CD4-positive, alpha-beta T cell treated with Interleukin-2 at 100 ng/mL for 4 hours (primary cell): ENCODE results near the gene KMT2E.
"Not testable (repeated sequence)": the region's sequence is repeated elsewhere in the genome, so short reads cannot be mapped to it uniquely, and the experiment has no call there.

Experiments used
- DNase-seq: peaks from one replicate; pipeline ENCODE4 v3.0.0-alpha.2; 2020; ENCODE audit warnings: low spot score

Gene KMT2E

GRCh38 chr7:105027176-105027853 lies 13.3 kb downstream of the KMT2E start:
- no peak for DNase-seq

DNA sequence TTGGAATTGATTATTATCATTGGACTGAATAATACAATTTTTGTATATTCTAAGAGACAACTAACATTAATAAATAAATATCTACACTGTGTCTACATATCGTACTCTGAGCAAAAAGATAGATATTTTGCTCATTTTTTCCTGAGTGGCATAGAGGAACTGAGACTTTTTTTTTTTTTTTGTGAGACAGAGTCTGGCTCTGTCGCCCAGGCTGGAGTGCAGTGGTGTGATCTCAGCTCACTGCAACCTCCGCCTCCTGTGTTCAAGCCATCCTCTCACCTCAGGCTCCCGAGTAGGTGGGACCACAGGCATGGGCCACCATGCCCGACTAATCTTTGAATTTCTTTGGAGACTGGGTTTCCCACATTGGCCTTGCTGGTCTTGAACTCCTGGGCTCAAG lies 14.0 kb downstream of the KMT2E start:
- DNase-seq, result no peak

DNA sequence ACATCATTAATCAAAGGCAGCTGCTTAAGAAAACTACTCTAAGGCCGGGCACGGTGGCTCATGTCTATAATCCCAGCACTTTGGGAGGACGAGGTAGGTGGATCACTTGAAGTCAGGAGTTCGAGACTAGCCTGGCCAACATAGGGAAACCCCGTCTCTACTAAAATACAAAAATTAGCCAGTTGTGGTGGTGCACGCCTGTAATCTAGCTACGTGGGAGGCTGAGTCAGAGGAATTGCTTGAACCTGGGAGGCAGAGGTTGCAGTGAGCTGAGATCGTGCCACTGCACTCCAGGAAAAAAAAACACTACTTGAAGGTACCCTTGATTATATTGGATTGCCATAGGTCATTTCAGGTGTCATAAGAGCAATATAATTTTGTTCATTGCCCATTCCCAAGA lies 14.9 kb downstream of the KMT2E start:
- not testable (repeated sequence) for DNase-seq

GRCh38 chr7:105030447-105030846 lies 16.4 kb downstream of the KMT2E start:
- no peak for DNase-seq

DNA sequence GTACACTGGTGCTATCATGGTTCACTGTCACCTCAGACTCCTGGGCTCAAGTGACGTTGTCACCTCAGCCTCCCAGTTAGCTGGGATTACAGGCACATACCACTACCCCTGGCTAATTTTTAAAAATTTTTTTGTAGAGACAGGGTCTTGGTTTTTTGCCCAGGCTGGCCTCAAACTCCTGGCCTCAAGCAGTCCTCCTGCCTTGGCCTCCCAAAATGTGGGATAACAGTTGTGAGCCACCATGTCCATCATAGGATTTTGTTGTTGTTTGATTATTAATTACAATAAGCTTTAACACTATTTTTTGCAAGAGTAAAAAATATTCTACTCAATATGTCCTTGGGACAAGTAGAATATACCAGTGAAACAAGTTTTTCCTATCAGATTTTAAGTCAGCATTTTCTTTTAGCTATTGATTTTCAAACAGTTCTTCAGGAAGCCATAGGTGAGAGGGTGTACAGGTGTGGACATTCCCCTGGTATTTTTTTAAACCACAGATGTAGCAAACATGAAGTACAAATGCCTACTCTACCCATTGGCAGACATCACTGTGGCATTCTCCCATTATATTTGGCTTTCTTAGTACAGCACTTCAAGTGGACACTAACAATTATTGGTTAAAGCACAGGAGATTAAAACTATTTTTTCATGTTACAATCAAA lies 18.7 kb downstream of the KMT2E start:
- DNase-seq, result no peak

DNA sequence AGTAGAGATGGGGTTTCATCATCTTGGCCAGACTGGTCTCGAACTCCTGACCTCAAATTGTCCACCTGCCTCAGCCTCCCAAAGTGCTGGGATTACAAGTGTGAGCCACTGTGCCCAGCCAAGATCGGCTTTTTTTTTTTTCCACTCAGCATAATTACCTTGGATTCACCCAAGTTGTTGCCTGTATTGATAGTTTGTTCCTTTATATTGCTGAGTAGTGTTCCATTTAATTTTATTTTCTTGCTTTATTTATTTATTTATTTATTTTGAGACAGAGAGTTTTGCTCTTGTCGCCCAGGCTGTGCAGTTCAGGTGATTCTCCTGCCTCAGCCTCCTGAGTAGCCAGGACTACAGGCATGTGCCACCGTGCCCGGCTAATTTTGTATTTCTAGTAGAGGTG lies 21.3 kb downstream of the KMT2E start:
- no peak for DNase-seq

- DNase-seq, result no peak
Measured at GRCh38 chr7:105036217-105037168, 22.5 kb downstream of the KMT2E start.

GRCh38 chr7:105037319-105037718 lies 23.3 kb downstream of the KMT2E start:
- DNase-seq, result no peak

DNA sequence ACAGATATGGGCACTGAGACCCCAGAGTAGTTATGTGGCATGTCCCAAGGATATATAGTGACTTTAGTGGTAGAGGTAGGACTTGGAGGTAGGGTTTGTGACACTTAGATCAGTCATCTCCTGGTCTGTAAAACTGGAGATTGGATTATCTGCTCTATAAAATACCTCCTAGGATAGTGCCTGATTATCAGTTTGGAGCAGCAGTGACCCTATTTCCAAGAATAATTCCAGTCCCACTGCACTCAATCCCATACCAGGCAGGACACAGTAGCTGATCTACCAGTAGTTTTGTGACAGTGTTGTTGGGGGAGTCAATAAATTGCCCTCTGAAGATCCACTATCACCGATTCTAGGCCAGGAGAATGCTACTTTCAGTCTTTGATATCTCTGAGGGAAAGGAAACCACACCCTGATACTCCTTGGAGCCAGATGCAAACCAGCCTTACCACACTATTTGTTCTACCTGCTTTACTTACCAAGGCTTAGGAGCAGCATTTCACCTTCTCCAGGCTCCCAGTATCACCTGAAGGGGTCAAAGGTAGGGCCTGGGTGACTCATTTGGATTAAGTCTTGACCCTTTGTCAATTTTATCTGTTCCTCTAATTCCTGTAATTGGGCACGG lies 30.6 kb downstream of the KMT2E start:
- DNase-seq, result no peak

- no peak for DNase-seq
Measured at GRCh38 chr7:105046414-105046813, 32.4 kb downstream of the KMT2E start.

- DNase-seq, result no peak
Measured at GRCh38 chr7:105047932-105048331, 33.9 kb downstream of the KMT2E start.

DNA sequence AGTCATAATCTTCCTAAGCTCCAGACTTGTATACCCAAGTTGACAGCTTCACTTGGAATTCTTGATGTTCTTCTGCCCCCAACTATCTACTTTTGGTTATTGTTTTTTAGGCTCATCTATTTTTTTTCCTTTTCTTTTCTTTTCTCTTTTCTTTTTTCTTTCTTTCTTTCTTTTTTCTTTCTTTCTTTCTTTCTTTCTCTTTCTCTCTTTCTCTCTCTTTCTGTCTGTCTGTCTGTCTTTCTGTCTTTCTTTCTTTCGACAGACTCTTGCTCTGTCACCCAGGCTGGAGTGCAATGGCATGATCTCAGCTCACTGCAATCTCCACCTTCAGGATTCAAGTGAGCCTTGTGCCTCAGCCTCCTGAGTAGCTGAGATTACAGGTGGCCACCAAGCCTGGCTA lies 36.5 kb downstream of the KMT2E start:
- DNase-seq, result no peak

DNA sequence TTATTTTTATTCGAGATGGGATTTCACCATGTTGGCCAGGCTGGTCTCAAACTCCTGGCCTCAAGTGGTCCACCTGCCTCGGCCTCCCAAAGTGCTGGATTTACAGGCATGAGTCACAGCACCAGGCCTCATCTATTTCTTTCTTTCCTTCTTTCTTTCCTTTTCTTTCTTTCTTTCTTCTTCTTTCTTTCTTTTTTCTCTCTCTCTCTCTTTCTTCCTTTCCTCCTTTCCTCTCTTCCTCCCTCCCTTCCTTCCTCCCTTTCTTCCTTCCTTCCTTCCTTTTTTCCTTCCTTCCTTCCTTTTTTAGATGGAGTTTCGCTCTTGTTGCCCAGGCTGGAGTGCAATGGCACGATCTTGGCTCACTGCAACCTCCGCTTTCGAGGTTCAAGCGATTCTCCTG lies 36.9 kb downstream of the KMT2E start:
- DNase-seq, result not testable (repeated sequence)

- no peak for DNase-seq
Measured at GRCh38 chr7:105055084-105055483, 41.1 kb downstream of the KMT2E start.

DNA sequence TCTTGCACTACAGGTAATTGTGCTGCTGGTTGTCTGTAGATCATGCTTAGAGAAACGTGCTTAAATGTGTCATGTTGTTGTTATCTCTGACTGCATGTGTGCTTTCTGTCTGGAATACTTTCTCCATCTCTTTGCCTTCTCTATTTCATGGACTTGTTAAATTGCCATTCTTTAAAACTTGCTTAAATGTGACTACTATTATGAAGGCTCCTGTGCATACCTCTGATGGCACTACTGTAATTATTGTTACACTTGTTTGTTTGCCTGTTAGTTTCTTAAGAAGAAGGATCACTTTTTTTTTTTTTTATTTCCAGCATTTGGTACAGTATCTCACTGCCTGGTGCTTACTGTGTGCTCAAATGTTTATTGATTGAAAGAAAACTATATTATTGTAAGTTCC lies 41.6 kb downstream of the KMT2E start:
- no peak for DNase-seq

GRCh38 chr7:105057472-105057871 lies 43.5 kb downstream of the KMT2E start:
- DNase-seq, result no peak

DNA sequence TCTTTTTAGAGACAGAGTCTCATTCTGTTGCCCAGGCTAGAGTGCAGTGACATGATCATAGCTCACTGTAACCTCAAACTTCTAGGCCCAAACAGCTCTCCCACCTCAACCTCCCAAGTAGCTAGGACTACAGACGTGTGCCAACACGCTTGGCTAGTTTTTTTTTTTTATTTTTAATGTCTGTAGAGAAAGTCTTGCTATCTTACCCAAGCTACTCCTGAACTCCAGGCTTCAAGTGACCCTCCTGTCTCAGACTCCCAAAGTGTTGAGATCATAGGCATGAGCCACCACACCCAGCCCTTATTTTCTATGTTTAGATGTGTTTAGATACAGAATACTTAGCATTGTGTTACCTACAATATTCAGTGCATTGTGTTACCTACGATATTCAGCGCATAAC lies 46.4 kb downstream of the KMT2E start:
- no peak for DNase-seq

- no peak for DNase-seq
Measured at GRCh38 chr7:105060923-105061322, 46.9 kb downstream of the KMT2E start.

GRCh38 chr7:105065104-105065503 lies 51.1 kb downstream of the KMT2E start:
- no peak for DNase-seq

DNA sequence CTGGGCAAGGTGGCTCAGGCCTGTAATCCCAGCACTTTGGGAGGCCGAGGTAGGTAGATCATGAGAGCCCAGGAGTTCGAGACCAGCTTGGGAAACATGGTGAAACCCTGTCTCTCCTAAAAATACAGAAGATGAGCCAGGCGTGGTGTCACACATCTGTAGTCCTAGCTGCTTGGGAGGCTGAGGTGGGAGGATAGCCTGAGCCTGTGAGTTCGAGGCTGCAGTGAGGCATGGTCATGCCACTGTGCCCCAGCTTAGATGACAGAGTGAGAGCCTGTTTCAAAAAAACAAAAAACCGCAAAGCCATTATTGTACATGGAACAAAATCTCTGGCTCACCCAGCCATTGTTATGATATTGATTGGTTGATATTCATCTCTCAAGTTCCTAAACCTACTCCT lies 53.7 kb downstream of the KMT2E start:
- no peak for DNase-seq

GRCh38 chr7:105068886-105069285 lies 54.9 kb downstream of the KMT2E start:
- DNase-seq, result no peak

- DNase-seq, result no peak
Measured at GRCh38 chr7:105073143-105073542, 59.1 kb downstream of the KMT2E start.
